Measurements from ENCODE around the gene TNFRSF4. TPM values are rescaled to one million over a fixed set of nuclear protein-coding genes. Genes with fewer than 3 reads are reported as not detected.

The TNFRSF4 gene
- total and polyA plus RNA-seq, 4 donors, result 0.08 to 0.35 (median 0.15) TPM; not detected in 1

GRCh38 chr1:1182491-1183220, 31.3 kb downstream of the TNFRSF4 start:
- no peak overlapping the region for H3K27ac ChIP-seq (ENCODE audit: low read depth in 1 of 2, low read length in 2 of 2)
- H3K27me3 ChIP-seq (ENCODE audit: control insufficient read depth in 4 of 4, insufficient read depth in 4 of 4, low read length in 3 of 4), result no peaks in the 10 kb centered on the region
- no peaks in the 10 kb centered on the region for H3K36me3 ChIP-seq (ENCODE audit: control insufficient read depth in 4 of 4, insufficient read depth in 3 of 4, low read depth in 1 of 4, low read length in 3 of 4)
- DNase-seq (ENCODE audit: low spot score), result no peak
- TF ChIP-seq GABPA (IDR thresholded peaks at IDR 0.05 in 1 of 2, conservative IDR thresholded peaks at IDR 0.05 in 1 of 2), result no peak
- no peak for TF ChIP-seq HNF4A (conservative IDR thresholded peaks at IDR 0.05)
- TF ChIP-seq RXRA (IDR thresholded peaks at IDR 0.05), result no peak
- TF ChIP-seq YY1 (IDR thresholded peaks at IDR 0.05), result no peak
- TF ChIP-seq, protein P1, sequence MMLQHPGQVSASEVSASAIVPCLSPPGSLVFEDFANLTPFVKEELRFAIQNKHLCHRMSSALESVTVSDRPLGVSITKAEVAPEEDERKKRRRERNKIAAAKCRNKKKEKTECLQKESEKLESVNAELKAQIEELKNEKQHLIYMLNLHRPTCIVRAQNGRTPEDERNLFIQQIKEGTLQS (IDR thresholded peaks at IDR 0.05), result no peak
- TF ChIP-seq FOXA2 (IDR thresholded peaks at IDR 0.05), result no peak
- no peak for TF ChIP-seq JUND (IDR thresholded peaks at IDR 0.05)
- TF ChIP-seq, protein P2, sequence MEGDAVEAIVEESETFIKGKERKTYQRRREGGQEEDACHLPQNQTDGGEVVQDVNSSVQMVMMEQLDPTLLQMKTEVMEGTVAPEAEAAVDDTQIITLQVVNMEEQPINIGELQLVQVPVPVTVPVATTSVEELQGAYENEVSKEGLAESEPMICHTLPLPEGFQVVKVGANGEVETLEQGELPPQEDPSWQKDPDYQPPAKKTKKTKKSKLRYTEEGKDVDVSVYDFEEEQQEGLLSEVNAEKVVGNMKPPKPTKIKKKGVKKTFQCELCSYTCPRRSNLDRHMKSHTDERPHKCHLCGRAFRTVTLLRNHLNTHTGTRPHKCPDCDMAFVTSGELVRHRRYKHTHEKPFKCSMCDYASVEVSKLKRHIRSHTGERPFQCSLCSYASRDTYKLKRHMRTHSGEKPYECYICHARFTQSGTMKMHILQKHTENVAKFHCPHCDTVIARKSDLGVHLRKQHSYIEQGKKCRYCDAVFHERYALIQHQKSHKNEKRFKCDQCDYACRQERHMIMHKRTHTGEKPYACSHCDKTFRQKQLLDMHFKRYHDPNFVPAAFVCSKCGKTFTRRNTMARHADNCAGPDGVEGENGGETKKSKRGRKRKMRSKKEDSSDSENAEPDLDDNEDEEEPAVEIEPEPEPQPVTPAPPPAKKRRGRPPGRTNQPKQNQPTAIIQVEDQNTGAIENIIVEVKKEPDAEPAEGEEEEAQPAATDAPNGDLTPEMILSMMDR (IDR thresholded peaks at IDR 0.05; ENCODE audit: low read depth, low read length, missing input control), result no peak
- TF ChIP-seq, protein P3, sequence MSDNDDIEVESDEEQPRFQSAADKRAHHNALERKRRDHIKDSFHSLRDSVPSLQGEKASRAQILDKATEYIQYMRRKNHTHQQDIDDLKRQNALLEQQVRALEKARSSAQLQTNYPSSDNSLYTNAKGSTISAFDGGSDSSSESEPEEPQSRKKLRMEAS (IDR thresholded peaks at IDR 0.05), result no peak
- no peak for TF ChIP-seq RAD21 (IDR thresholded peaks at IDR 0.05)
- no peak for TF ChIP-seq FOXA1 (IDR thresholded peaks at IDR 0.05)
- H3K9ac ChIP-seq (ENCODE audit: low read depth in 1 of 2, low read length in 2 of 2), result no peak overlapping the region
- WGBS, result 61% methylated on average over 39 of the region's 39 CpGs
- no peaks in the 10 kb centered on the region for H3K9me3 ChIP-seq (ENCODE audit: control insufficient read depth in 4 of 4, low read length in 3 of 4)
- no peak overlapping the region for H3K4me3 ChIP-seq (ENCODE audit: low read depth in 1 of 3, low read length in 3 of 3)
- no peaks in the 10 kb centered on the region for H3K4me1 ChIP-seq (ENCODE audit: control insufficient read depth in 4 of 4, insufficient read depth in 4 of 4, low read length in 3 of 4)

DNA sequence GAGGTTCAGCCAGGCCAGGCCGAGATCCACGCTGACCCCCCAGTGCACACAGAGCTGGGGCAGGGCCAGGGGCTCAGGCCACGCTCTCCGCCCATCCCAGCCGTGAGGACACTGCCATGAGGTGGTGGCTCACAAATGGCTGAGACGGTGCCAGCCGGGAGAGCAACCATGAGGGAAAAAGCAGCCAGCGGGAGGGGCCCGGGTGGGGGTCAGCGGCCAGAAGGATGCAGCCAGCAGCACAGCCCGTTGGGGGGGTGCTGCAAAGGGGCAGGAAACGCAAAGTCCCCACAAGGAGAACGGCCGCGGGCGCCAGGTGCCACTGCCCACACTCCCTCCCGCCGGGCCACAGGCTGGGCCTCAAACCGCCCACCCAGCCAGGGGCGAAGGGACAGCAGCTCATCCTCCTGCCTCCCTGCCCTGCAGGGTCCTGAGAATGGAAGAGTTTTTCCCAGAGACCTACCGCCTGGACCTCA, 32.0 kb downstream of the TNFRSF4 start:
- Histone ChIP-seq H3K9me3 (ENCODE audit: control insufficient read depth in 4 of 4, low read length in 3 of 4) (no peaks in the 10 kb centered on the region), H3K9ac (ENCODE audit: low read depth in 1 of 2, low read length in 2 of 2) (no peak overlapping the region), H3K4me3 (ENCODE audit: low read depth in 1 of 3, low read length in 3 of 3) (no peak overlapping the region), H3K4me1 (ENCODE audit: control insufficient read depth in 4 of 4, insufficient read depth in 4 of 4, low read length in 3 of 4) (no peaks in the 10 kb centered on the region), H3K36me3 (ENCODE audit: control insufficient read depth in 4 of 4, insufficient read depth in 3 of 4, low read depth in 1 of 4, low read length in 3 of 4) (no peaks in the 10 kb centered on the region), H3K27ac (ENCODE audit: low read depth in 1 of 2, low read length in 2 of 2) (no peak overlapping the region), H3K27me3 (ENCODE audit: control insufficient read depth in 4 of 4, insufficient read depth in 4 of 4, low read length in 3 of 4) (no peaks in the 10 kb centered on the region)
- 92% methylated on average over 21 of the region's 21 CpGs for WGBS
- DNase-seq (ENCODE audit: low spot score), result no peak
- TF ChIP-seq RAD21 (IDR thresholded peaks at IDR 0.05), result no peak

DNA sequence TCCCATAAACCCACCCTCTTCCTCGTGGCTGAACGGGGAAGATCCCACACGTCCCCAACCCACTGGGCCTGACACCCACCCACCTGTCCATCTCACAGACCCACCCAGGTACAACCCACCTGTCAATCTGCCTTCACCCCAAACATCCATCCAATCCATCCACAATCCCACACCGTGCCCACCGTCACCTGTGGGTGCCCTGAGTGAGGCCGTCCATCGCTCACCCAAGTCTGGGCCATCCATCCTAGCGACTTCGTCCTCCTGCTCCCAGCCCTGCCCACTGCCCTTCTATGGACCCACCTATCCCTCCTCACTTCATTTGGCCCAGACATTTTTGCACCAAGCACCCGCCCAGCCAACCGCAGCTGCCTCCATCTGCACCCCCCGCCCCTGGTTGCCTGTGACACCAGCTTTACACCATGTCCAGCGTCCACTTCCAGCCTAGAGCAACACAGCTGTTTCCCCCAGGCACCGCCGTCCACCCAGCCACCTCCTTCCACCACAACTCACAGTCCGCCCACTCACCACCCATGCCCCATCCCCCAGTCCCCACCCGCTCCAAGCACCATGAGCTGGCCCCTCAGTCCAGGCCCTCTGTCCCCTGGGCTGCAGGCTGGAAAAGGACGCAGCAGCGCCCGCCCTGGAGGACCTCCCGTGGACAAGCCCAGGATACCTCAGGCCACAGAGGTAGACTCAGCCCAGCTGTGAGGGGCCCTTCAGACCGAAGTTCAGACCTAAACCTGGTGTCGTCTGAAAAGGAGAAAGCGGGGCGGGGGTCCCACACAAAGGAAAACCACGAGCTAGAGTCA, 32.6 kb downstream of the TNFRSF4 start:
- no peak for DNase-seq (ENCODE audit: low spot score)
- H3K4me1 ChIP-seq (ENCODE audit: control insufficient read depth in 4 of 4, insufficient read depth in 4 of 4, low read length in 3 of 4), result no peaks in the 10 kb centered on the region
- no peak overlapping the region for H3K4me3 ChIP-seq (ENCODE audit: low read depth in 1 of 3, low read length in 3 of 3)
- H3K9me3 ChIP-seq (ENCODE audit: control insufficient read depth in 4 of 4, low read length in 3 of 4), result no peaks in the 10 kb centered on the region
- H3K27me3 ChIP-seq (ENCODE audit: control insufficient read depth in 4 of 4, insufficient read depth in 4 of 4, low read length in 3 of 4), result no peaks in the 10 kb centered on the region
- H3K9ac ChIP-seq (ENCODE audit: low read depth in 1 of 2, low read length in 2 of 2), result no peak overlapping the region
- WGBS, result 90% methylated on average over 26 of the region's 26 CpGs
- H3K27ac ChIP-seq (ENCODE audit: low read depth in 1 of 2, low read length in 2 of 2), result no peak overlapping the region
- no peaks in the 10 kb centered on the region for H3K36me3 ChIP-seq (ENCODE audit: control insufficient read depth in 4 of 4, insufficient read depth in 3 of 4, low read depth in 1 of 4, low read length in 3 of 4)
- TF ChIP-seq SP1 (IDR thresholded peaks at IDR 0.05) (no peak), RAD21 (IDR thresholded peaks at IDR 0.05) (no peak), HNF4G (IDR thresholded peaks at IDR 0.05) (no peak), HNF4A (conservative IDR thresholded peaks at IDR 0.05) (no peak), YY1 (IDR thresholded peaks at IDR 0.05) (no peak), NR2F2 (IDR thresholded peaks at IDR 0.05) (no peak), EGR1 (IDR thresholded peaks at IDR 0.05; ENCODE audit: low read depth in 2 of 2) (no peak)
- TF ChIP-seq, protein P3 (IDR thresholded peaks at IDR 0.05), result no peak
- TF ChIP-seq, protein P4, sequence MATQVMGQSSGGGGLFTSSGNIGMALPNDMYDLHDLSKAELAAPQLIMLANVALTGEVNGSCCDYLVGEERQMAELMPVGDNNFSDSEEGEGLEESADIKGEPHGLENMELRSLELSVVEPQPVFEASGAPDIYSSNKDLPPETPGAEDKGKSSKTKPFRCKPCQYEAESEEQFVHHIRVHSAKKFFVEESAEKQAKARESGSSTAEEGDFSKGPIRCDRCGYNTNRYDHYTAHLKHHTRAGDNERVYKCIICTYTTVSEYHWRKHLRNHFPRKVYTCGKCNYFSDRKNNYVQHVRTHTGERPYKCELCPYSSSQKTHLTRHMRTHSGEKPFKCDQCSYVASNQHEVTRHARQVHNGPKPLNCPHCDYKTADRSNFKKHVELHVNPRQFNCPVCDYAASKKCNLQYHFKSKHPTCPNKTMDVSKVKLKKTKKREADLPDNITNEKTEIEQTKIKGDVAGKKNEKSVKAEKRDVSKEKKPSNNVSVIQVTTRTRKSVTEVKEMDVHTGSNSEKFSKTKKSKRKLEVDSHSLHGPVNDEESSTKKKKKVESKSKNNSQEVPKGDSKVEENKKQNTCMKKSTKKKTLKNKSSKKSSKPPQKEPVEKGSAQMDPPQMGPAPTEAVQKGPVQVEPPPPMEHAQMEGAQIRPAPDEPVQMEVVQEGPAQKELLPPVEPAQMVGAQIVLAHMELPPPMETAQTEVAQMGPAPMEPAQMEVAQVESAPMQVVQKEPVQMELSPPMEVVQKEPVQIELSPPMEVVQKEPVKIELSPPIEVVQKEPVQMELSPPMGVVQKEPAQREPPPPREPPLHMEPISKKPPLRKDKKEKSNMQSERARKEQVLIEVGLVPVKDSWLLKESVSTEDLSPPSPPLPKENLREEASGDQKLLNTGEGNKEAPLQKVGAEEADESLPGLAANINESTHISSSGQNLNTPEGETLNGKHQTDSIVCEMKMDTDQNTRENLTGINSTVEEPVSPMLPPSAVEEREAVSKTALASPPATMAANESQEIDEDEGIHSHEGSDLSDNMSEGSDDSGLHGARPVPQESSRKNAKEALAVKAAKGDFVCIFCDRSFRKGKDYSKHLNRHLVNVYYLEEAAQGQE (IDR thresholded peaks at IDR 0.05), result no peak
- TF ChIP-seq, protein P1 (IDR thresholded peaks at IDR 0.05), result no peak
- TF ChIP-seq, protein P5, sequence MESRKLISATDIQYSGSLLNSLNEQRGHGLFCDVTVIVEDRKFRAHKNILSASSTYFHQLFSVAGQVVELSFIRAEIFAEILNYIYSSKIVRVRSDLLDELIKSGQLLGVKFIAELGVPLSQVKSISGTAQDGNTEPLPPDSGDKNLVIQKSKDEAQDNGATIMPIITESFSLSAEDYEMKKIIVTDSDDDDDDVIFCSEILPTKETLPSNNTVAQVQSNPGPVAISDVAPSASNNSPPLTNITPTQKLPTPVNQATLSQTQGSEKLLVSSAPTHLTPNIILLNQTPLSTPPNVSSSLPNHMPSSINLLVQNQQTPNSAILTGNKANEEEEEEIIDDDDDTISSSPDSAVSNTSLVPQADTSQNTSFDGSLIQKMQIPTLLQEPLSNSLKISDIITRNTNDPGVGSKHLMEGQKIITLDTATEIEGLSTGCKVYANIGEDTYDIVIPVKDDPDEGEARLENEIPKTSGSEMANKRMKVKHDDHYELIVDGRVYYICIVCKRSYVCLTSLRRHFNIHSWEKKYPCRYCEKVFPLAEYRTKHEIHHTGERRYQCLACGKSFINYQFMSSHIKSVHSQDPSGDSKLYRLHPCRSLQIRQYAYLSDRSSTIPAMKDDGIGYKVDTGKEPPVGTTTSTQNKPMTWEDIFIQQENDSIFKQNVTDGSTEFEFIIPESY (IDR thresholded peaks at IDR 0.05), result no peak
